Measurements from ENCODE around the gene RACK1. TPM values are rescaled to one million over a fixed set of nuclear protein-coding genes. Genes with fewer than 3 reads are reported as not detected.

Gene RACK1
- total and polyA plus RNA-seq, 2 of the 13 experiments (the other 11 are each of a cell fraction or from before 2014, with no cell fraction given): 2,514 to 6,141 TPM

GRCh38 chr5:181187500-181188213 lies 56.0 kb downstream of the RACK1 start (continued):
- TF ChIP-seq TRIM22 (IDR thresholded peaks at IDR 0.05) (no peak), ZFP37 (CRISPR knock-in tag; IDR thresholded peaks at IDR 0.05; ENCODE audit: borderline replicate concordance) (no peak), PHF5A (CRISPR knock-in tag; IDR thresholded peaks at IDR 0.05; ENCODE audit: low read depth, unreplicated experiment) (no peak), MXI1 (IDR thresholded peaks at IDR 0.05; ENCODE audit: borderline replicate concordance, low read depth, low read length) (no peak), ZBTB7A (CRISPR knock-in tag; IDR thresholded peaks at IDR 0.05) (no peak), SMC3 (IDR thresholded peaks at IDR 0.05; ENCODE audit: low read length) (no peak), TOE1 (CRISPR knock-in tag; IDR thresholded peaks at IDR 0.05) (no peak), U2AF2 (IDR thresholded peaks at IDR 0.05; ENCODE audit: low read depth, low read length) (no peak), BORCS8-MEF2B (CRISPR knock-in tag; IDR thresholded peaks at IDR 0.05) (peak; percentile 42; the same call in 1 of the 2 replicates), RNF2 (conservative IDR thresholded peaks at IDR 0.05; ENCODE audit: low read depth) (no peak), MEIS2 (CRISPR knock-in tag; IDR thresholded peaks at IDR 0.05) (peak; percentile 85), EP300 (IDR thresholded peaks at IDR 0.05; ENCODE audit: low read depth in 2 of 2, low read length in 2 of 2) (peak in 1 of 2 experiments; percentile 12; a peak in 1 of 4 replicates), EP300 (CRISPR knock-in tag; IDR thresholded peaks at IDR 0.05; ENCODE audit: borderline replicate concordance) (no peak), ZNF180 (CRISPR knock-in tag; IDR thresholded peaks at IDR 0.05; ENCODE audit: borderline replicate concordance, low read depth) (0 out of 2 replicates have a peak, but pooled peaks have one; percentile 37)
- TF ChIP-seq, protein P1, sequence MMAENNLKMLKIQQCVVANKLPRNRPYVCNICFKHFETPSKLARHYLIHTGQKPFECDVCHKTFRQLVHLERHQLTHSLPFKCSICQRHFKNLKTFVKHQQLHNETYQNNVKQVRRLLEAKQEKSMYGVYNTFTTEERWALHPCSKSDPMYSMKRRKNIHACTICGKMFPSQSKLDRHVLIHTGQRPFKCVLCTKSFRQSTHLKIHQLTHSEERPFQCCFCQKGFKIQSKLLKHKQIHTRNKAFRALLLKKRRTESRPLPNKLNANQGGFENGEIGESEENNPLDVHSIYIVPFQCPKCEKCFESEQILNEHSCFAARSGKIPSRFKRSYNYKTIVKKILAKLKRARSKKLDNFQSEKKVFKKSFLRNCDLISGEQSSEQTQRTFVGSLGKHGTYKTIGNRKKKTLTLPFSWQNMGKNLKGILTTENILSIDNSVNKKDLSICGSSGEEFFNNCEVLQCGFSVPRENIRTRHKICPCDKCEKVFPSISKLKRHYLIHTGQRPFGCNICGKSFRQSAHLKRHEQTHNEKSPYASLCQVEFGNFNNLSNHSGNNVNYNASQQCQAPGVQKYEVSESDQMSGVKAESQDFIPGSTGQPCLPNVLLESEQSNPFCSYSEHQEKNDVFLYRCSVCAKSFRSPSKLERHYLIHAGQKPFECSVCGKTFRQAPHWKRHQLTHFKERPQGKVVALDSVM (CRISPR knock-in tag; IDR thresholded peaks at IDR 0.05): no peak
- TF ChIP-seq, protein P2, sequence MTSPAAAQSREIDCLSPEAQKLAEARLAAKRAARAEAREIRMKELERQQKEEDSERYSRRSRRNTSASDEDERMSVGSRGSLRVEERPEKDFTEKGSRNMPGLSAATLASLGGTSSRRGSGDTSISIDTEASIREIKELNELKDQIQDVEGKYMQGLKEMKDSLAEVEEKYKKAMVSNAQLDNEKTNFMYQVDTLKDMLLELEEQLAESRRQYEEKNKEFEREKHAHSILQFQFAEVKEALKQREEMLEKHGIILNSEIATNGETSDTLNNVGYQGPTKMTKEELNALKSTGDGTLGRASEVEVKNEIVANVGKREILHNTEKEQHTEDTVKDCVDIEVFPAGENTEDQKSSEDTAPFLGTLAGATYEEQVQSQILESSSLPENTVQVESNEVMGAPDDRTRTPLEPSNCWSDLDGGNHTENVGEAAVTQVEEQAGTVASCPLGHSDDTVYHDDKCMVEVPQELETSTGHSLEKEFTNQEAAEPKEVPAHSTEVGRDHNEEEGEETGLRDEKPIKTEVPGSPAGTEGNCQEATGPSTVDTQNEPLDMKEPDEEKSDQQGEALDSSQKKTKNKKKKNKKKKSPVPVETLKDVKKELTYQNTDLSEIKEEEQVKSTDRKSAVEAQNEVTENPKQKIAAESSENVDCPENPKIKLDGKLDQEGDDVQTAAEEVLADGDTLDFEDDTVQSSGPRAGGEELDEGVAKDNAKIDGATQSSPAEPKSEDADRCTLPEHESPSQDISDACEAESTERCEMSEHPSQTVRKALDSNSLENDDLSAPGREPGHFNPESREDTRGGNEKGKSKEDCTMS (CRISPR knock-in tag; conservative IDR thresholded peaks at IDR 0.05): no peak

All from HepG2 (cell line).